GM18951 (cell line): ENCODE measurements around the gene SPOCK1.
"Not testable (repeated sequence)": the region's sequence is repeated elsewhere in the genome, so short reads cannot be mapped to it uniquely, and the experiment has no call there.

Experiments used
- POLR2A ChIP-seq: IDR thresholded peaks from 4 replicates; pipeline ENCODE4 v1.6.1; 2011; ENCODE audit warnings: mild to moderate bottlenecking; ENCODE audit not compliant: insufficient read length, insufficient read depth; ENCODE audit errors: extremely low read depth
- in situ Hi-C: fragments of 300-500 bp; cut with MboI; formaldehyde crosslinking; loops from one replicate; pipeline ENCODE4 v1.12.0; 2022; ENCODE audit warnings: low sequenced_read_pairs, mixed read lengths, inconsistent platforms; ENCODE audit not compliant: unreplicated experiment

The SPOCK1 gene

DNA sequence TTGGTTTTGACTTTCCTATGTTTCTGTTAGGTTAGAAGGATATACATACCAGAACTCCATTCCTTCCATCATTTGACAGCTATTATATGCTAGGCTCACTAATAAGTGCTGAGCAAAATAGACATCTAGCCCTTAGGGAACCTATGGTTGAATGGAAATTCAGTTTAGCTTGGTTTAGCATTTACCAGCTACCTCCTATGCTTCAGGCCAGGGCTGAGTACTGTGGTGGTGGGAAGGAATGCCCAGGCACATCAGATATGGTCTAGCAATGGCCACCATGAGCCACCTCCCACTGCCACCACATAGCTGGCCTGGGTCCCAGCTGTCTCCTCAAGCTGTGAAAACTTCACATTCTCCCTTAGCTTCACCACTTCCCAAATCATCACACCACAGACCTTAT is 89.4 kb downstream of the SPOCK1 start:
- in situ Hi-C loops: no loop called here
- TF ChIP-seq POLR2A: no peak

DNA sequence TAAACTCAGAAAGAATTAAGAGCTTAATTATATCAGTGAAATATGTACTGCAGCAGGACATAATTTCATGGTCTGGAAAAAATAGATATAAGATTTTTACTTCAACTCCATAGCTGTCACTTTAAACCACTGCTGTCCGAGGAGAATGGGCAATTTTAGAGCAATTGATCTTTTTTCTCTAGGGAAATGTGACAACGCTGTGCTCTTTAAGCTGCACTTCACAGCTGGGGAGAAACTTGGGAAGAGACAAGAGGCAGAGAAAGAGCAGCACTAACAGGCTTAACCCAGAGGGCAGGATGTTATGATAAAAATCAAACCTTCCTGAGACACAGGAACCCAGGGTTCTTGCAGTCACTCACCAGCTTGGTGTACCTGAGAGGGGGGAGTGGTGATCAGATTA is 92.0 kb downstream of the SPOCK1 start:
- TF ChIP-seq POLR2A: no peak
- in situ Hi-C loops: no loop called here

DNA sequence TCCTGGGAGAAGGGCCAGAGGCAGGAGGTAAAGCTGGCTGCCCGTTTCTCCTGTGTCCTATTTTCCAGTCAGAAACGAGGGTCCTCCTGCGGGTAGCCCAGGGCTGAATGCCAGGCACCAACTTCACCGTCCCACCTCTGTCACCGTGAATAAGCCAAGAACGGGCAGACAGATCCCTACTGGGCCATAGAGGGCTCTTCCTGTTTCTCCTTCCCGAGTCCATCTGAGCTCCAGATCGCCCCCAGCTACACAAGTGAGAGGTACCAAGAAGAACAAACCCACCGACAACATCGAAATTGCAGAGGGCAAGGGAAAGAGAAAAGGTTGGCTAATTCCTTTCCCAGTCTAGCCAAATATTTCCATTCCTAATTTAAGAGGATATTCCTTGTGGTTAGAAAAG is 93.7 kb downstream of the SPOCK1 start:
- no peak for TF ChIP-seq POLR2A
- in situ Hi-C loops: no loop called here

DNA sequence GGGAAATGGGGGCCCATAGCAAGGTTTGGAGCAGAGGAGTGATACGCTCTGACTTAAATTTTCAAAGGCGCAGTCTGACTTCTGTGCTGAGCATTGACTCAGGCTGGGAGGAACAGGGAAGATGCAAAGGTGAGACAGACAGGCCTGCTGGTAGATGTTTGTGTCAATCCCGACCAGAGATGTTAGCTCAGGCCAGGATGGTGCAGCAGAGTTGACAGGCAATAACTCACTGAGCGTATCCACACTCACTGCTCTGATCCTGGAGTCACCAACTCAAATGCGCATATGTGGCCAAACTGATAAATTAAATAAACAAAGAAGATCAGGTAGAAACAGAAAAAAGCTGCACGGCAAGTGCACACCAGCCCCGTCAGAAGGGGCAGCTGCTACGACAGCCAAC is 95.3 kb downstream of the SPOCK1 start:
- in situ Hi-C loops: no loop called here
- no peak for TF ChIP-seq POLR2A

DNA sequence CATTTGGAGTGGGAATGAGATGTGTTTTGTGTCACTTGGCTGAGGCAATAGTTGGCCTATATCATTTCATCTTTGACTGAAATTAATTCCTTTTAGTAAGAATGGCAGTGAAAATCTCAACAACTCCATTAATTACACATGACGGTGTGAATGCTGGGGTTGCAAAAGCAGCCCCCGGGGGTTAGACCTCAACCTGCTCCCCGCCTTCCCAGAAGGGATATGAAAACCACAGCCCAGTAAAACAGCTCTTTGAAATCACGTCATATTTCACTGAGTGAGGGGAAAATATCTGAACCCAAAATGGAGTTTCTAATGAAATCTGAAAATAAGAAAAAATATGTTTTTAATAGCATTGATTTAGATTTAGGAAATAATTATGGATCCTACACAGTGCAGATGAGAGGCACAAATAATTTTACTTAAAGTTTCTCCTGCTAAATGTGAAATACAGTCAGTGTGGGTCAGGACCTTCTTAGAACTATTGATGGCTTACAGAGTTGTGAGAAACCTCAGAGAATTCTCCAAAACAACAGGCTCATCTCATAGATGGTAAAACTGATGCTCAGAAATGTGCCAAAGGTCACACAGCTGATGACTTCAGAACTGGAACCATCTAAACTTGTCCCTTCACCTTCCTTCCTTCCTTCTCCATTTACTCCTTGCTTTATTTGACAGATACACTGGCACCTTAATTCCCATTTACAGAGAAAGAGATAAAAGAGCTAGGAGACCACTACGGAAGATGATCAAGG is 96.5 kb downstream of the SPOCK1 start:
- in situ Hi-C loops: no loop called here
- TF ChIP-seq POLR2A: no peak

DNA sequence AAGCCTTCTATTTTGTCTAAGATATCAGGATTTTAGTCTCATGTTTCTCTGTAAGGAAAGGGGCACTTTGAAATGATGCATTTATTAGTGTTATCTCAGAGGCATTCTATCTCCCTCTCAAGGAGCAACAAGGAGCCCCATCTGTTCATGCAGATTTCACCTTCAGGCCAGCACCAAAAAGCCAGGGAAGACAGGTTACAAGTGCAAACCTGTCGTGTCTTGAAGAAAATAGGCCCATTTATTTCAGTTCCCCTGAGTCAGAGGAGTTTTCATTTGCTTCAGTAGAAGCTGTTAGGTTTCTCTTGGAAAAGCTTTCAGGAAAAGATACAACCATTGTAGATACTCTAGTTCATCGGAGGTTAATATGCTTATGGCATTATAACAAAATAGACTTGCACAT is 97.2 kb downstream of the SPOCK1 start:
- TF ChIP-seq POLR2A: no peak
- in situ Hi-C loops: no loop called here

DNA sequence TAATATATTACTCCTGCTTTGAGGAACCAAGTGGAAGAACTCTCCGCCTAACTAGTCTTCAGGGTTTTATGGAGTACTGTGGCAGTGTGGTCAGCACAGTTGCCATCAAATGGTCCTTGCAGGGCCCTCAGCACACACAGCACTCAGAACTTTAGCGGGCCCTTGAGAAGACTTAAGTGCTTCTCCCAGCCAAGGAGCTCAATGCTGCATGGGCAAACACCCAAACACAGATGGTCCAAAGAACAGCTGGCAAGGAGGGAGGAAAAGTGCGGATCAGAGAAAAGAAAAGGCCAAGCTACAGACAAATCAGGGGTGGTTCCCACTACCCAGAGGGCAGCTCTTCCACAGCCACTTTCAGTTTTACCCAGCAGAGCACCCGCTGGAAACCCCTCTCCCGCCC is 98.6 kb downstream of the SPOCK1 start:
- no peak for TF ChIP-seq POLR2A
- in situ Hi-C loops: no loop called here

DNA sequence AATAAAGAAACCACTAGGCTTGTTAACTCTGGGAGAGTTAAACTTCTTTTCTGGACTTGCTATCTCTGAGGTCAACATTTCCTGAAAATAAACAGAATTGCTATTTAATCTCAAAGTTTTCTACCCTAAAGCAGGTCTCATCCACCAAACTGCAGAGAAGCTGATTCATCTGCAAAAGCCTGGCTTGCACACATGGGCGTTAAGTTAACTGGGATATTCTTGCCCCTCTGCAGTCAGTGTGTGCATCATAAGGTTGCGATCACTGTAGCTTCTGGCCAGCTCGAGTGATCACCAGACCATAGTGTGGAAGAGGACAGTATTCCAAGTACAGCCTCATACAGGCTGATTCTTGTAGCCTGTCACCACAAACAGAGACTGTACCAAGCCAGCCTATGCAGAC is 99.2 kb downstream of the SPOCK1 start:
- in situ Hi-C loops: no loop called here
- TF ChIP-seq POLR2A: no peak

DNA sequence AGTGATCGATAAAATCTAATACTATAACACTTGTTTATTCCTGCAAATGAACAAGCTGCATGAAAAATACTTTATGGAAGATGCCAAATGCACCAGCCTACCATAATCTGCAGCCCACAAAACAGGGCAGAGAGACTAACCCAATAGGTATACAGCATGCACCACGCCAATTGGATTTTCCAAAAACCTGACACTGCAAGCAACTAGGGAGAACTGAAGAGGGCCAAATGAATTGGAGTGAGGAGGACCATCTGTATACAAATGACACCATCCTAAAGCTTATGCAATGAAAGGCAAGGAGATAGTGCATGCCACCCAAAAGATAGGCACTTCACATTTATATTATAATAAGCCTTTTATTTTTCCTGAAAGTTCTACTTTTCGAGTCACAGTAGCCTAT is 100.4 kb downstream of the SPOCK1 start:
- in situ Hi-C loops: no loop called here
- no peak for TF ChIP-seq POLR2A

DNA sequence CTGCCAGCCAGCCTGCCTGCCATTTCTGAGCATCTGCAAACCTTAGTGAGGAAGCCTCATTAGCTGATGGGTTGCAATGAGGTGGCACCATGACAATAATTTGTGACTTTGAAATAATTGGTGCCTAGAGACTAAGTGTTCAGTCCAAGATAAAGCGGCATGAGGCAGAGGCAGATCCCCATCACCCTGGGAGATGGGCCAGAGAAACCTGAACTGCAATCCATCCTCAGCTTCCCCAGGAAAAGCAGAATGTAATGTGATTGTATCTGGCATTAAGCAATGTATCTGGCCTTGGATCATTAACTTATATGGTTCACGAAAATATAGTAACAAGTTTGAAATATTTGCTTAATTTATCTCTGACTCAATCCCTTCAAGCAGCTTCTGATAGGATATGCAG is 101.0 kb downstream of the SPOCK1 start:
- in situ Hi-C loops: no loop called here
- no peak for TF ChIP-seq POLR2A

DNA sequence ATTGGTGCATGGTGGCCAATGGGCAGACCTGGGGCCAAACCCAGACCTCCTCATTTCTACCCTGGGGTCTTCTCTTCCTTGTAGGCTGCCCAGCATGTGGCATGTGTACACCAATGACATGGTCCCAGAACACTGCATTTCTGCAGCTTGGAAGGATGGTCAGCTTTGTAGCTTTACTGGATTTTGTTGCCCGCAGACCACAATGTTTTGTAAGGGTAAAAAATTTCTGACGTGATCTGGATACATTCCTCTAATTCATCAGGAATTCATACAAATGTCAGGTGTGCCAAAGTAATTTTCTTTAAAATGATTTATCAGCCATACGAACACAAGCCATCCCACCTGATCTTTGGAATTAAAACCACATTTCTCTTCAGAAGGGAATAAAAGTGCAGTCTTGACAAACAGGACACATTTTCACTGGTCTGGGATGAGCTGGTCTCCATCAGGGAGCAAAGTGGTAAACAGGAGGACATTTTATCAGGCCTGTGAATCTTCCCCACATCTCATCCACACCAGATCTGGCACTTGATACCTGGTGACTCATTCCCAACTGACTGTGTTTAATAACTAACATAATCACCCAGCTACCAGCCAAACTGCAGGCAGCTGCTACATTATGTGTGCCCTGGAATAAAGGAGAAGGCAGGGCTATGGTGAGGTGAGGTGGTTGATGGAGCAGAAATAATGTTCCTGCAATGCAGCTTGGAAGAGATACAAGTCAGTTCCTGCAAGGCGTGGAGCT is 103.9 kb downstream of the SPOCK1 start:
- in situ Hi-C loops: no loop called here
- no peak for TF ChIP-seq POLR2A

DNA sequence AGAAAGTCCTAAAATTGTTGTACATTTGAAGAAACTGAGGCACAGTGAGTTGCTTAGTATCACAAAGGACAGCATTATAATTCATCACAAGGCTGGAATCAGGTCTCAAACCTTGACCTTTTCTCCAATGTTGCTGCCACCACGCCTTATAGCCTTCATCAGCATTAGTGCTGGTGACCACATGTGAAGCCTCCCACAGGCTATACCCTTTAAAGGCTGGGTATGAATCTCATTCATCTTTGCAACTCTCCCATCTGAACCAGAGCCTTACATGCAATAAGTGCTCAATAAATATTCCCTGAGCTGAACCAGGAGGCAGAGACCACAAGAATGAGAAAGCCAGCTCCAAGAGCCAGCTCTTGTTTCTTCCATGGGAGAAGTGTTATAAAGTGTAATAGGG is 104.7 kb downstream of the SPOCK1 start:
- in situ Hi-C loops: no loop called here
- no peak for TF ChIP-seq POLR2A

DNA sequence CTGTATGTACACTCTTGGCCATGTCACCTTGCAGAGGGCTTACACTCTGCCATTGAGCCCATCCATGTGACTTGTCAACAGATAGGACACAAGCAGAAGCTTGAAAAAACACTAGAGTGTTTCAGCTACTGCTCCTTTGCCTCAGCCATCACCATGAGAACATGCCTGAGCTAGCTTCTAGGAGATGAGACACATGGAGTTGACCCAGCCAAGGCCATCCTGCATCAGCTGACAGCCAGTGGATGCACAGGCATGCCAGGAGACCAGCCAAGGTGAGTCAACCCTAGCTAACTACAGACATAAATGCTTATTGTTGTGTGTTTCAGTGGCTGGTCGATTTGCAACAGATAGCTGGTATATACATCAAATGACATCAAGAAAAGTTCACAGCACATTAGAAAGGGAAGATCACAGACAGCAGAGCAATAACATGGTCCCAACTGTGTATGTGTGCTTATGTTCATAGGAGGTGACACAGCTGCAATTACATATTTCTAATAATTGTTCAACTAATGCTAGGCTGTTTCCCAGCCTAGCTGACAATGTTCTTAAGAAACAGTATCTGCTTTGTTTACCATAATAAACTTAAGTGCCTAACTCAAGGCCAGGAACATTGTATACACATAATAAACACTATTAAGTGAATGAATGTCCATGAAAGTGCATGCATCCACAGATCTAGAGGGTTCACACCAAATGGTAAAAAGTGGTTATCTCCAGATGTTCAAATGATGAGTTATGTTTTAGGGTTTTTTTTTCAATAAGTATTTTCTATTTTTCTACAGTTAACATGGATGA is 105.7 kb downstream of the SPOCK1 start:
- in situ Hi-C loops: no loop called here
- no peak for TF ChIP-seq POLR2A

DNA sequence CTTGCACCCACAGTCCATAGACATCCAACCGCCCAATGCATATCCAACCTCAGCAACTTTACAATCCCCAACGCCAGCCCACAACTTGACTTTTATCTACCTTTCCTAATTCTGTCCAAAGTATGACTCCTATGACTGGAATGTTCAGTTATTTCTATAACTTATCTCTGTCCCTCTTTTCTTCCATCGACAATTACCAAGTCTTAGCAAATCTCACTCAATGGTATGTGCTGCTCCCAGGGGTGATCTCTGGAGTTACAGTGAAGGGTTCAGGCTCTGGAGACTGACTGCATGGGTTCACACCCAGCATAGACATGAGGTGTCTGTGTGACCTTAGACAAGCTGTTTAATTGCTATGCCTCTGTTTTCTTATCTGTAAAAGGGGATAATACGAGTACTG is 106.9 kb downstream of the SPOCK1 start:
- in situ Hi-C loops: no loop called here
- TF ChIP-seq POLR2A: no peak

DNA sequence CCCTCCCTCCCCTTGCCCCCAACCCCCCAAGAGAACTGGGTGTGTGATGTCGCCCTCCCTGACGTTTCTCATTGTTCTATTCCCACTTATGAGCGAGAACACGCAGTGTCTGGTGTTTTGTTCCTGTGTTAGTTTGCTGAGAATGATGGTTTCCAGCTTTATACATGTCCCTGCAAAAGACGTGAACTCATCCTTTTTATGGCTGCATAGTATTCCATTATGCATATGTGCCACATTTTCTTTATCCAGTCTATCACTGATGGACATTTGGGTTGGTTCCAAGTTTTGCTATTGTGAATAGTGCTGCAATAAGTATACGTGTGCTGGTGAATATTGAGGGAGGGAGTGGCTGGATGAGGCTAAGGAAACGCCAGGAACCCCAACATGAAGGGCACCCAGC is 108.1 kb downstream of the SPOCK1 start:
- in situ Hi-C loops: not testable (repeated sequence)
